Right lobe of liver (tissue), 6 donors: ENCODE results near the gene ATP6V1F. TPM values are rescaled to one million over a fixed set of nuclear protein-coding genes. Genes with fewer than 3 reads are reported as not detected.

Source experiments
- ATAC-seq, 4 donors: fragments of 200-7000 bp; cut with Tn5 transposase; one replicate each; pipeline ENCODE4 v1.9.1; 2020; ENCODE audit warnings: mild to moderate bottlenecking in 4 of 4, moderate library complexity in 4 of 4
- DNase-seq, 3 donors: peaks; one replicate each; pipeline ENCODE4 v3.0.0-alpha.2; 2020
- H3K27ac ChIP-seq, 3 donors: fragments of 200-600 bp; one replicate each; pipeline ENCODE4 v1.8.0; 2022
- H3K27me3 ChIP-seq, 2 donors: fragments of 200-600 bp; one replicate each; pipeline ENCODE4 v1.8.0; 2022
- H3K36me3 ChIP-seq, 4 donors: fragments of 200-600 bp; sonication (generic) in 1 of 4; one replicate each; pipeline versions ENCODE4 v1.5.1 to v1.8.0; 2017 to 2022; ENCODE audit warnings: control low read depth in 1 of 4
- H3K4me1 ChIP-seq, 4 donors: fragments of 200-600 bp; sonication (generic) in 1 of 4; one replicate each; pipeline versions ENCODE4 v1.5.1 to v1.8.0; 2017 to 2022; ENCODE audit warnings: control low read depth in 1 of 4
- H3K4me3 ChIP-seq, 3 donors: fragments of 200-600 bp; one replicate each; pipeline ENCODE4 v1.8.0; 2022
- H3K9me3 ChIP-seq, 4 donors: fragments of 200-600 bp; sonication (generic) in 1 of 4; one replicate each; pipeline versions ENCODE4 v1.5.1 to v1.8.0; 2017 to 2022; ENCODE audit warnings: control low read depth in 1 of 4
- CTCF ChIP-seq, 4 donors: fragments of 200-600 bp in 3 of 4; fragments of 450-650 bp in 1 of 4; IDR thresholded peaks; one replicate each; pipeline versions ENCODE4 v1.5.1 to v1.8.0; 2016 to 2022; ENCODE audit warnings: antibody characterized with exemption in 4 of 4, mild to moderate bottlenecking in 2 of 4
- POLR2A ChIP-seq: fragments of 450-650 bp; IDR thresholded peaks from one replicate; pipeline ENCODE4 v1.6.1; 2017; ENCODE audit warnings: antibody characterized with exemption, mild to moderate bottlenecking
- WGBS: methylation state at CpG from one replicate; pipeline ENCODE4 v1.1.6; 2018; ENCODE audit warnings: low coverage, low lambda C conversion rate; ENCODE audit not compliant: insufficient coverage; ENCODE audit errors: missing lambda C conversion rate; 5-methylcytosine and 5-hydroxymethylcytosine counted together
- intact Hi-C, 2 donors: fragments of 100-400 bp; cut with DNase I; formaldehyde crosslinking; loops; one replicate each; pipeline versions ENCODE4 v1.11.2 to v1.14.1; 2022
- total RNA-seq, 6 experiments: library from RNA; depleted of rRNA in 2 of 6; stranded (reverse); fragments of >200 nt in 2 of 6; fragmentation: NEBNext Ultra II Directional in 3 of 6; extraction: Animal tissue kit (Norgen Biotek cat#: 25700) in 3 of 6; gene quantifications; one replicate each; pipeline versions ENCODE4 v1.1.0 to v1.2.4, GENCODE V29; 2016 to 2023
- donor health status: DM: no; HTN: yes; CAD: no.
- donor health status: DM: no; HTN: no; CAD: no.
- donor health status: DM: no; HTN: no; CAD: no.
- donor health status: DM: no; HTN: yes; CAD: no.
- donor health status: DM: no; HTN: yes; CAD: no.

ATP6V1F gene
- total RNA-seq, 6 experiments from 2014 or later, result 26.9 to 72.0 (median 38.9) TPM

DNA sequence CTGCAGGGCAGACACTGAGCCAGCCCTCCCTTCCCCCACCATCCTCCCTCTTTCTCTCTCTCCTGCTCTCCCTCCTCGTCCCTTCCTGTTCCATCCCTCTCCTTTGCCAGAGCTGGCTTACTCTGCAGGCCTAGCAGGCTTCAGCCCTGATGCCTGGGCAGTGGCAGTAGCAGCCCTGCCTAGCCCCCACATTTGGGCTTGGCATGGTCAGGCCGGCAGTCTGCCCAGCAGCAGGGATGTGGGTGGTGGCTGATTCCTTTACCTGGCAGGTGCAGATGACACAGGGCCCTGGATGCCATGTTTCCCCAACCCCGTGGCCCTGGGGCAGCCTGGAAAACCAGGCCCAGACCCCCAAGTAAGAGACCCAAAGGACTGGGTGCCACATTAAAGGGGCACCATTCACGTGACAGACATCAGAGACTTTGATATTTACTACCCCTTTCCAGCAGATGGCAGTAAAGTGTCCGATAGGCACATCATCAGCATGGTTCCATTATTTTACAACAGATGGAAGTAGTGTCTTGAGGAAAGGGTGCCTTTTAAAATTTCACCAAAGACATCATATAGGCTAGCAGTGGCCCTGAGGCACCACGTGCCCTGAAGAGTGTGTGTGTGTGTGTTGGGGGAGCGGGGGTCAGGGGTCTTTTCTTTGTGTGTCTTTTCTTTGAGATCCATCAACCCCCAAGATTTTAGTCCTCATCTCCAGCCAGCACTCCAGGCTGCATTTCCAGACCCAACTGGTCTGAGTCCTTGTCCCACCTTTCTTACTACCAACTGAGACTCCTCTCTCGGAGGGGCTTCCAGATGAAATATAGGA lies 41.9 kb downstream of the ATP6V1F start:
- ATAC-seq (peak; percentile 63 to 77 (median 73)), DNase-seq (peak in 1 of 3 donors; percentile 53)
- Histone ChIP-seq H3K36me3 (no peaks in the 10 kb centered on the region), H3K4me3 (no peak overlapping the region), H3K27me3 (no peaks in the 10 kb centered on the region), H3K9me3 (no peaks in the 10 kb centered on the region), H3K27ac (no peak overlapping the region), H3K4me1 (peaks cover 0 to 10% (median 5%) of the 10 kb centered on the region in 4 donors)
- 25% methylated on average over 8 of the region's 8 CpGs for WGBS
- intact Hi-C loops, result no loop called here
- no peak for TF ChIP-seq POLR2A
- peak; percentile 61 to 71 (median 64) for TF ChIP-seq CTCF (IDR thresholded peaks at IDR 0.05)

GRCh38 chr7:128906001-128906765 lies 43.5 kb downstream of the ATP6V1F start:
- ATAC-seq (no peak), DNase-seq (peak in 1 of 3 donors; percentile 46)
- no peak for TF ChIP-seq POLR2A
- no peak for TF ChIP-seq CTCF (IDR thresholded peaks at IDR 0.05)
- Histone ChIP-seq H3K9me3 (no peaks in the 10 kb centered on the region), H3K27ac (no peak overlapping the region), H3K36me3 (no peaks in the 10 kb centered on the region), H3K4me3 (no peak overlapping the region), H3K4me1 (peaks cover 0 to 4% (median 0%) of the 10 kb centered on the region in 4 donors), H3K27me3 (no peaks in the 10 kb centered on the region)
- 61% methylated on average over 5 of the region's 5 CpGs for WGBS
- intact Hi-C loops, result no loop called here

- H3K4me3 ChIP-seq, result no peak overlapping the region
- intact Hi-C loops, result no loop called here
- no peak overlapping the region for H3K27ac ChIP-seq
- TF ChIP-seq POLR2A, result no peak
- TF ChIP-seq CTCF (IDR thresholded peaks at IDR 0.05), result no peak
- WGBS, result 69% methylated on average over 5 of the region's 19 CpGs
- H3K9me3 ChIP-seq, result no peaks in the 10 kb centered on the region
- ATAC-seq, result no peak
- DNase-seq, result peak in 1 of 3 donors; percentile 40
- peaks cover 0 to 4% (median 0%) of the 10 kb centered on the region in 4 donors for H3K4me1 ChIP-seq
- H3K27me3 ChIP-seq, result no peaks in the 10 kb centered on the region
- H3K36me3 ChIP-seq, result no peaks in the 10 kb centered on the region
These were observed 44.3 kb downstream of the ATP6V1F start for GRCh38 chr7:128906766-128907559.
